Activated CD4-positive, alpha-beta T cell treated with anti-CD3 and anti-CD28 coated beads, Interleukin-2, amount 50 U/mL, for 16 hours (primary cell): Measurements from ENCODE around the gene IL24.

Source experiments
- DNase-seq: peaks from one replicate; pipeline ENCODE4 v3.0.0-alpha.2; 2020

Gene IL24

DNA sequence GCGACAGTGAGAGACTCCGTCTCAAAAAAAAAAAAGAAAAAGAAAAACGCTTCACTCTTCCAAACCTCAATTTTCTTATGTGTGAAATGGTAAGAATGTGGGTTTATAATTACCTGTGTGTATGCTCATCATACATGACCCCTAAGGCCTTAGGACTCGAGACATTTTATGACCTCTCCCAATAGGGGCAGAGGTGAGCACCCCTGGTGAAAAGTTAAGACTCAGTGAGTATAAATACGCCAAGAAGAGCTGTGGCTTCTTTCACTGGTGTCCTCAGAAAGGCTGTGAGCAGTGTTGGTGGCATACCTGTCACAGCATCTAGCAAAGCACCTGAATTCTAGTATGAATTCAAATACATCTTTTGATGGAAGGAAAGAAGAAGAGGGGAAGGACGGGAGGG lies 32.3 kb downstream of the IL24 start:
- DNase-seq, result no peak

DNA sequence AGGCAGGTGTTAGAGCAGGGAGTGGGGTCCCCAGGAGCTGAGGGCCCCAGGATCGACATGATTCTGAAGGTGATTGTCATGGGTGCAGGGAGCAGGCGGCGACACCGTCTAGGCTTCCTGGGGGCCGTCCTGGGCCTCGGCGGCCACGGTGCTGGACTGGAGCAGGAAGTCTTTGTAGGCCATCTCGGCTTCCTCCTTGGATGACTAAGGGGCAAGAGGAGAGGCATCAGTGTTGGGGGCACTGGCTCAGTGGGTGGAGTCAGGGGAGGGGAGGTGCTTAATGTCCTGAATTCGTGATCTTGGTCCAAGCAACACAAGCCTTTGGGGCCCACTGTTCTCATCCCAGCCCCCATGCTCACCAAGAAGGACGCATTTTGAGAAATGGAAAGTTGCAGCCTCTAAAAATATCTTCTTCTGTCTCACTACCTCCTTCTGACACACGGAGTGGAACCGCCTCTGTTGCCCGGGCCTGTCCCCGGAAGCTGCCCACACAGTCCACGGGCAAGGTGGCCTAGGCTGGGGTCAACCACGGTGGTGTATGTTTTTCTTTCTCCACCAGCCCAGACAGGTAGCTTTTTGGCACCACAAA lies 33.1 kb downstream of the IL24 start:
- DNase-seq, result no peak

DNA sequence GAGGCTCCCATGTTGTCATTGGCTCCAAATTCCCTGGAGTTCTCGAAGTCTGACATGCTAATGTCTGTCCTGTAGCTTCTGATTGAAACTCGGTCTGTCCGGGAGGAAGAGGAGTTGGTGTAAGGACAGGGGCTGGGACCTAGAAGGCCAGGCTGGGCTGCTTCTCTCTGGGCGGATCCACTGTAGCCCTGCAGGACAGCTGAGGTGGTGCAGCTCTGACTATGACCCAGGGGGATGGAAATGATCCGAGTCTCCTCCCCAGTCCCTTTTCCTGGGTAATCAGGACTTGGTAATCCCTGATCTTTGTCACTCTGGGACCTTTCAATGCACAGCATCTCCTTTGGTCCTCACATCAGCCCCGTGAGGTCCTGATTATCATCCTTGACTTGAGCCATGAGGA lies 34.5 kb downstream of the IL24 start:
- no peak for DNase-seq

DNA sequence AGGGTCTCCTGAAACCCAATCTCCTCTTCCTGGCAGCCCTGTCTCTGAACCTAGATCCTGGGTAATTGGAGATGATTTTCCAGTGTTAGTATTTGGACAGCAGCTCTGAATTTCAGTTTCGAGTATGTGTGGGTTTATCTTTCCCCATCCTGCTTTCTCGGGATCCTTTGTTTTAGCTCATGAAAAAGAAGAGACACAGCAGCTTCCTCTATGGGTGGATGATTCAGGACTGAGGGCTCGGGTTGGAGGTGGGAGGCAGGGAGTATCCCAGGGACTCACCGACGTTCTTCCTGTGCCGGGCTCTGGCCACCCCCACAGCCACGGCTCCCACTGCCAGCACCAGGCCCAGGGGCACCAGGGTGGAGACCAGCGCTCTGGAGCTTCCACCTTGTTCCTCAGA lies 34.9 kb downstream of the IL24 start:
- DNase-seq, result no peak

DNA sequence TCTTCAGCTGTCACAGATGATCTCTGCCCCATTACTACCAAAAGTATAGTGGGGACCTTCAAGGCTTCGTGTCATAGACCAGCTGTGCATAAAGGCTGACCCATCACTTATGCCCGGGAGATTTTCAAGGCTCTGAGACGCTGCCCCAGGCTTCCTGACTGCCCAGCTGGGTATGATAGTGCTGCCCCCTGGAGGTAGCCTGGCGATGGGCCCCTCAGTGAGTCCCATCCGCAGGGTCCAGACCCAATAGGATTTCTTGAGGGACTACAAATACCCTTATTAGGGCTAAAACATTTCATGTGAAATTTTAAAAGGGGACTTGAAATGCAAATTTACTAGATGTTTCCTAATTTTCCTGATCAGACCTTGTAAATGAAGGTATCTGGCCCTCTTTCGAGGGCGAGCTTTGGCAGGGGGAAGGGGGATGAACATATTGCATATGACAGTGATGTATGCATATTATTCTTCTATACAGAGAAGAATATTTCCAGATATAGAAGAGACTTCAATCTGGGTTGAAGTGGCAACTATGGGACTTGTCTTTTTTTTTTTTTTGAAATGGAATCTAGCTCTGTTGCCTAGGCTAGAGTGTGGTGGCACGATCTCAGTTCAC lies 36.2 kb downstream of the IL24 start:
- DNase-seq, result peak; percentile 56

DNA sequence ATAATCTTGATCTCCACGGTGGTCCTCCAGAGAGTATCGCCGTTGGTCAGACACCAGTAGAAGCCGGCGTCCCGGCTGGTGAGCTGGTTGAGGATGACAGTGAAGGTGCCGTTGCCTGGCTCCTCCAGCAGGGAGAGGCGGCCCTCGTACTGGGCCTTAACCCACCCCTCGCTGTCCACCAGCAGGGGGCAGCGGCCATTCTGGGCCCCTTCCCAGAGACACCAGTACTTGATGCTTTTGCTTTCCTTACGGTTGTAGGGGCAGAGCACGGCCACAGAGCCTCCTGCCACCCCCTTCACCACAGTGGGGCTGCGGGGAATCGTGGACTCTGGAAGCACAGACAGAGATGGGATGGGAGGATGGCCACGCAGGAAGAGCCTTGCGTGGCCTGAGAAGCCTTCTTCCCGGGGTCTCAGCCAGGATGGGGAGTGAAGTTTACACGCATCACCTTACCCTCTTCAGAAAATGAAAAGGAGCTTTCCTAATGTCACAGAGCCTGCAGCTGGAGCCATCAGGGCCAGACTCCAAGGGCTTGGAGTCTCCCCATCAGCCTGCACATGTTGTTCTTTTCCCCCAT lies 38.3 kb downstream of the IL24 start:
- DNase-seq, result peak; percentile 47

DNA sequence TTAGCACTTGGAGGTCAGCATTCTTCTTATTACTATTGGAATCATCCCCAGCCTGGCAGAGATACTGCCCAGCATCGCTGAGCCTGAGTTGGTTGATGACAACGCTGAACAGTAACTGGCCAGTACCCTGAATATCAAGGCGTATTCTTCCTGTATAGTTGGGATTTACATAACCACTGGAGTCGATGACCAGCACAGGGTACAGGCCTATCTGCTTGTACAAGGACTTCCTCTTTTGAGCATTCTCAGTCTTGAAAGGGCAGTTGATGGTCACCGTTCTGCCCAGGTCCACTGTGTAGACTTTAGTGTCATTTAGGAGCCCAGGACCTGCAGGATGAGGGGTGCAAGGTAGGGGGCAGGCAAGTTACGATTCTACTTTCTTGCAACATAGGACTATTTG lies 40.2 kb downstream of the IL24 start:
- no peak for DNase-seq

DNA sequence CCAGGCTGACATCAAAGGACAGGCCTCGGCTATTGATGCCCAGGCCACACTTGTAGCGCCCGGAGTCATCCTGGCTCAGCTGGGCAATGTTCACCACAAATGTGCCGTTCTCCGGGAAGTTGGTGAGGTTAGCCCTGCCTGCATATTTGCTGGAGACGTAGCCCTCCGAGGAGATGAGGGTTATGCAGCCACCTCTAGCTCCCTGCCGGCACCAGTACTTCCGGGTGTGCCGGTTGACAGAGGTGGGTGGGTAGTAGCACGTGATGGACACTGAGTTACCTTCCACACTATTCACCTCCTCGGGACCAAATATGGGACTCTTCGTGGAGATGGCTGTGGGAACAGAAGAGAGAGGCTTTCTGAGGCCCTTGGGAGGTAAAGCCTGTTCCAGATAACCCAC lies 41.9 kb downstream of the IL24 start:
- no peak for DNase-seq

DNA sequence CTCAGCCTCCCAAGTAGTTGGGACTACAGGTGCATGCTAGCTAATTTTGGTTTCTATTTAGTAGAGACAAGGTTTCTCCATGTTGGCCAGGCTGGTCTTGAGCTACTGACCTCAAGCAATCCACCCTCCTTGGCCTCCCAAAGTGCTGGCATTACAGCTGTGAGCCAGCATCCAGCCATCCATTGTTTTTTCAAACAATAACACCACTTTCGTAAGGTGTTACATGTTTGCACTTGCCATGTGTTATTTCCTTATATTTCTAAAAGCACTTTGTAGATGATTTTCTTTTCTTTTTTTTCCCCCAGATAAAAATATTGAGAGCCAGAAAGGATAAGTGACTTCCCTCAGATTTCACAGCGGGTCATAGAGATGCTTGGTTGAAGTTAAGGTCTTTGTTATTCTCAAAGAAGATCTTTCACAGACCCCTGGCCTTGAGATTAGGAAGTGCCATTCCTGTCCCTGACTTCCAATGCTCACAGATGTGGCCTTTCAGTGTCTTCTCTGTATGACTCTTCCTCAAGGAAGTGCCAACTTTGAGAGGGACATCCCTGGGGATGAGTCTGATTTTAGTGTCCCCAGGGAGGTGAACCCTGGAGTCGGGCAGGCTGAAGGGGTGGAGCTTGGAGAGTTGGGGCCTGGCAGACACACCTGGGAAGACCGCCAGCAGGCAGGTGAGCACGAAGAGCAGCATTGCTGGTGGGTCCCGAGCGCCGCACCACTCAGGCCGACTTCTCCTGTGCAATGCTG lies 42.8 kb downstream of the IL24 start:
- DNase-seq, result no peak

DNA sequence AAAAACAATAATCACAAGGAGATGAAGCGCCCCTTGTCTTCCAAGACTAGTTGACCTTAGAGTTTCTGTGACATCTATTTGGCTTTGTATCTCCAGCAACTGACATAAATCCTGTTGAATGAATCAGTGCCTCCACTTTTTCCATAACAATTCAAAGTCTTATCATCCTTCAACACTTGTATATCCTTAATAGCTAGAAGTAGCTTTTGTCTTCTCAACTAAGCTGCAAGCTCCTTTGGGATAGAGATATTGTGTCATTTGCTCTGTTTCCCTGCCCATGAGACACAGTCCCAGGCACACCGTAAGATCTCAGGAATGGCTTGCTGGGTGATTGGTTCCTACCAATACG lies 43.3 kb downstream of the IL24 start:
- DNase-seq, result no peak

DNA sequence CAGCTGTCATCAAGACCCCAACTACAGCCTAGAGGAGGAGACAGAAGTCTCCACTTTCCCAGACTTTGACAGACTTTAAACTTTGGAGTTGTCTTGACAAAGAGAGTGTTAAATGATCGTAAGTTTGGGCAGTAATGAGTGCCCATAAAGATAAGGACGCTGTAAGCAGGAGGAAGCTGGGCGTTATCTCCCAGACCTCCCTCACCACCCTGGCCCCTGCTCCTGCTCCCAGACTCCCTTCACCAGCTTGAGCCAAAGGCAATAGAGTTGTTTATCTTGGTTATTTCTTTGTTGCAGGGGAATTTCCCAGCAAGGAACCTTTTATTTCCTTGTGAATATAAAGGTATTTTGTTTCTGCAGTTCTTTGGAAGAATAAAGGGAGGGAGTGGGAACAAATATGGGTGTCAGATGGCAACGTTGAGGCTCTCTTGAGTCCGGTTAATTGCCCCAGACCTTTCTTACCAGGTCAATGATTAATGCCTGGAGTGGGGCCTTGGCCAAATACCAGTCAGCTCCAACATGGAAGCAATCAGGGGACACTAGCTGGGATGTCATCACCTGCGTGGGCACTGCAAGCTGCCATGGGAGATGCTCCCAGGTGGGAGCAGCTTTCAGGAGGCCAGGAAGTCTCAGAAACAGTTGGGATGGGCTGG lies 44.6 kb downstream of the IL24 start:
- no peak for DNase-seq

DNA sequence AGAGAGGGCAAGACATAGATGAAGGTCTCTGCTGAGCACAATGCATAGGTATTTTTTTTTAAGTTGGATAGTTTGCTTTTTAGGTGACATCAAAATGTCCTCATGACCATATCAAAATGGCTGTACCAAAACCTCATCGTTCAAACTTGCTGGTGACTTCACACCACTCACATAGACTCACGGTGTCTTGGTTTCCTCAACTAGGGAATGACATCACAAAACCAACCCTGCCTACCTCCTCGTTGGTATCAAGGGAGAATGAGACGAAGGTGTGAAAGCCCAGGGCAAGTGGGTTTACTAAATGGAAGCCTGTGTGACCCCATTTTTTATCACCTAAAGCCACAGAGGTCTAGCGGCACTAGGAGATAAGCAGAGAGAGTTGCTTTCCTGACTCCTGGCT lies 47.5 kb downstream of the IL24 start:
- DNase-seq, result no peak

DNA sequence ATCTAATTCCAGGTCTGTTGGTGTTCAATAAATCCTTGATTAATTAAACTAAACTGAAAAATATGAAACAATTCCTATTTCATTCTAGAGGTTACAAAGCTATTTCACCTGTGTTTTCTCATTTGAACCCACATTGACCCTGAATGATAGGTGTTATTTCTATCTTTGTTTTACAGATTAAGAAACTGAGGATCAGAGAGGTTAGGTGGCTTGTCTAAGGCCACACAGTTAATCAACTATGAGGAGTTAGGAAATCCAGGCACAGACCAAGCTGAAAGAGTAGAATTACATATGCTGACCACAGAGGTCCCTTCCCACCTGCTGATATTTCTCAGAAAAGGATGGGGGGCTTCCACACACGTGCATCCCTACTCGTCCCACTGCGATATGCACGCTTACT lies 48.5 kb downstream of the IL24 start:
- DNase-seq, result no peak

DNA sequence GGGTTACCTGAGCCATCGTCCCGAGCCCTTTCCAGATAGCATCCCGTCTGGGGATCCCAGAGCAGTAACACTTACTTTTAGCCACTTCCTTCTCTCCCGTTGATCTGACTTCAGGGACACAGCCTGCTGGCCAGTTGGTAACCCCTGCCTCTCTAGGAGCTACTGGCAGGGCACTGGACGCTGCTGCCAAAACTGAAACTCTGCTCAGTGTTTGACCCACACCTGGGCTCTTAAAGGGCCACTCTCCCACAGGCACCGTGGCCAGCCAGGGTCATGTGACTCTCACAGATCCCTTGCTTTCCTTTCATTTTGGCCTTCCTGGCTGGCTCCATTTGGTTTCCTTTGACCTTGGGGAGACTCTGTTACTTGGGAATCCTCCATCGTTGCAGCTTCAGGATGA lies 49.0 kb downstream of the IL24 start, which contains the start of gene PIGR:
PIGR (minus strand) TSS at position 206 of the 400 bp plus-strand sequence. CDS start 5,935 bp downstream, outside the sequence.
- no peak for DNase-seq

DNA sequence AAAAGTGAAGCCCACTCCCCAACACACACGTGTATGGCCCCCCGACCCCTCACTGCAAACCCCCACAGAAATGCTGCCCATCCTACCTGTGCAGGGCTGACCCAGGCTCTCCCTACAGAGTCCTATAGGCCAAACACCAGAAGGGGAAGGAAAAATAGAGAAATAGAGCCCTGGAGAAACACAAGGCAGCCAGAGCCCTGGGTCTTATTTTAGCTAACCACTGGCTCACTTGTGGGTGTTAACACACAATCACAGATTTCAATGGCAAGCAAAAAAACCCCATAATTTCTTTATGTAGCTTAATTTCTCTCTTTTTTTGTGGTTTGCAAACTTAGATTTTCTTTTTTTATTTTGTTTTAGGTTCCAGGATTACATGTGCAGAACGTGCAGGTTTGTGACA lies 50.0 kb downstream of the IL24 start:
- DNase-seq, result no peak

DNA sequence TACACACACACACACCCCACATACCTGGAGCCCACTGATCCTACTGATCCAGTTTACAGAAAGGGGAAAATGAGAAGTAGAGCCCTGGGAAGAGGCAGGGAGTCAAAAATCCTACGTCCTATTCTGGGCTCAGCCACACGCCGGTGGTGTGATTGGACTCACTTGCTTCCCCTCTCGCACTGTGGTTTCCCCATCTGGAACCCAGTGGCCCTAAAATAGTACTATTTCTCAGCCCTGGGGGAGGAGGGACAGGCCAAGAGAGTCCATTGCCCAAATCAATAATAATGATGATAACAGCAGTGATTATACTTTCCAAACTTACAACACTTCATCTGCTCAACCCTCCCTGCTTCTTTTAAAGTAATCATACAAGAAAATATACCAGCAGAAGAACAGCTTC lies 52.0 kb downstream of the IL24 start:
- no peak for DNase-seq

DNA sequence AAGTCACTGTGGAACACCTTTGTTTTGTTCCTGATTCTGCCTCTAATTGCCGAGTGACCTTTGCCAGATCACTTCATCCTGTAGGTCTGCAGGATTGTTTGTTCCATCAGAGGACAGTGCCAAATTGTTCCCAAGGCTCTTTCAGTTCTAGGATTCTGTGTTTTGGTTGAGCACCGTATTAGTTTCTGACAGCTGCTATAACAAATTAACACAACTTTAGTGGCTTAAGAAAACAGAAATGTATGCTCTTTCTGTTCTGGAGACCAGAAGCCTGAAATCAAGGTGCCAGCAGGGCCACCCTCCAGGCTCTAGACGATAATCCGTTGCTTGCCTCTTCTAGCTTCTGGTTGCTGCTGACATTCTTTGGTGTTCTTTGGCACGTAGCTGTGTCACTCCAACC lies 52.4 kb downstream of the IL24 start:
- DNase-seq, result no peak

DNA sequence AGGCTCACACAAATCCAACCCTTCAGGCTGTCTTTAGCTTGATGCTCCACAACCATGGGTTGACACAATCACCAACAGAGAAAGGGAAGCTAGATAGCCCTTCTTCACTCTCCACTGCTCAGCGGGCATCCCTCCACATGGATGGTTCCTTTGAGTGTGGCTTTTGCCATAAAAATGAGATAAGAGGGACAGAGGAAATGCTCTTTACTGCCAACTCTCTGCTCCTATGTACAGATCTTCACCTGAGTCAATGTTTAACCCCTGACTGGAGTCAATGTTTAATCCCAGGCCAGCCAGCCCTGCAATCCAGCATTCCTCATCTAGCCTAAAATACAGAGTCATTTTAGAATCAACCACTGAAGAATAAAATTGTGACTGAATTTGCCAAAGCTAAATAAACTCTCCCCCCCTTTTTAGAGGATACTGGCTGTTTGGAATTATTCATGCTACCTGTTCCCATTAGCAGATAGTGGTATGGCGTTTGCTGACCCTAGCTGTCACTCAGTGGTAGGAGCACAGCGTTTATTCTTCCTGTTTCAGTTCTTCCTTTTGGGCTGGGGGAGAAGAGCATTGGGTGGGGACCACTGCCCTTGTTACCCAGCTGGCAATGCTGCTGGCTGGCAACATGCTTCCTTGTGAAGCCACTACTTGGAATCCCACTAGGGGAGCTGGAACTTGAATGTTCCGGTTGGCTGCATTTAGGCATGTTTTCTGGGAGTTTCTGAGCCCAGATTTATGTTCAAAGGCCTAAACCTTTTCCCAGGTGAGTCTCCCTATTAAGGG lies 54.3 kb downstream of the IL24 start:
- DNase-seq, result no peak

DNA sequence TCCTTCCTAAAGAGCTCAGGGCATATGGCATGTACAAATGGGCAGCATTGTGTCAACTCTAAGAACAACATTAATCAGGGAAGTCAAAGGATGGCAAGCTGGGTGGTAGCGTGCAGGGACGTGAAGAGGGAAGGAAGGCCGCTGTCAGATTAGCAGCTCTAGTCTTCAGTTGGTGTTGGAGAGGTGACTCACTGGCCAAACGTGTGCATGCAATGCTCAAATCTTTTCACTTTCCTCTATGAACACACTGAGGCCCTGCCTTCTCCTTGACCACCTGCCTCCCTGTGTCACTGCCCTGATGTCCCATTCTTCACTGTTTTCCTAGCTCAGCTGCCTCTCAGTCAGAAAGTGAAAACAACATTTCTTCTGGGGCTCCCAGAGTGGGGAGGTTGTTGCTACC lies 54.9 kb downstream of the IL24 start:
- no peak for DNase-seq

DNA sequence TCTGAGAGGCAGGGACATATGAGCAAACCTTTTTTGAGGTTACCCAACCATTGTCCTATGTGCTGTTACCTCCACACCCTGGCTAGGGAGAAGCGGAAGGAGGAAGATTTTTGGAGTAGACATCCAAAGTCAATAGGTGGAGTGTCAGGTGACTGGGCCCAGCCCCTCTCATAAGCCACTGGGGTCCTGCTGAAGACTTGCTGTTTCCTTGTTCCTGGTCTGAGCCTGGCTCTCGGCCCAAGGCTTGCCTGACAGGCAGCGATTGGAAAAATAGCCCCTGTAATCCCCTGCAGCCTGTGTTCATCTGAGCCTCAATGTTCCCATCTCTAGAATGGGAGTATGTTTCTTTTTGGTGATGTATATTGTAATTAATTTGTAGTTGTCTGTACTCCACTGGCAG lies 55.9 kb downstream of the IL24 start:
- DNase-seq, result no peak

DNA sequence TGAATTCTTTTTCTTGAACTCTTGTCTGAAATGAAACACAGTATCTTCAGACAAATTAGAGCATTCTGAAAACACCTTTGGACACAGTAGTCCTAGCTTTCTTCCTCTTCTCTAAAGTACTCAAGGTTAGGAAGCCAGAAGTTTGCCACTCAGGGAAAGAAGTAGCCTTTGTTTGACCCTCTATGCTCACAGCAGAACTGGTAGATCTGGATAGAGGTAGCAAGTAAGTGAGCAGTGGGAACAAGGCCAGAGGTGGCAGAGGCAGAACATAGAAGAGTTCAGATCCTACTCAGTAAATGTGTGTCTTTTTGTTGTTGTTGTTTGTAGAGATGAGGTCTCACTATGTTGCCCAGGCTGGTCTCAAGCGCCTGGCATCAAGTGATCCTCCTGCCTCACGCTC lies 56.4 kb downstream of the IL24 start:
- no peak for DNase-seq
